Central memory CD4-positive, alpha-beta T cell (primary cell): ENCODE results near the gene FOXP1.
"Not testable (repeated sequence)": the region's sequence is repeated elsewhere in the genome, so short reads cannot be mapped to it uniquely, and the experiment has no call there.

Experiments
- DNase-seq: peaks from one replicate; pipeline ENCODE4 v3.0.0; 2022

FOXP1 gene

DNA sequence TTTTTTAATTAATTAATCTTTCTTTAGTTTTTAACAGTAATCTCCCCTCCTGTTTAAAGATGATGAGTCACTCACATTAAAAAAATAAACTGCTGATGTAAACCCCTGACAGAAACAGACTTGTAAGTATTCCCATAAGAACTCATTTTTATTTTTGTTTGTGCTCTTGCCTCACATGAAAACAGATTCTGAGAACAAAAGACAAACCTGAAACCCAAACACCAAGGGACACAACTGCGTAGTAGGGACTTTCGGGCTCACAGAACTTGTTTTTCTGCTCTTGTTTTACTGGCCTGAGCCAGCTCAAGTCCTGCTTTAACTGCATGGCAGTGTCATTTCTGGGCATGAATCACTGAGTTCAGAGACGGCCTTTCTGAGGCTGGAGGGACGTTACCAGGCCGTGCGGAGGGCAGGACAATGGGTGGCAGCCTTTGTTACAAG lies 600.8 kb downstream of the FOXP1 start:
- no peak for DNase-seq

DNA sequence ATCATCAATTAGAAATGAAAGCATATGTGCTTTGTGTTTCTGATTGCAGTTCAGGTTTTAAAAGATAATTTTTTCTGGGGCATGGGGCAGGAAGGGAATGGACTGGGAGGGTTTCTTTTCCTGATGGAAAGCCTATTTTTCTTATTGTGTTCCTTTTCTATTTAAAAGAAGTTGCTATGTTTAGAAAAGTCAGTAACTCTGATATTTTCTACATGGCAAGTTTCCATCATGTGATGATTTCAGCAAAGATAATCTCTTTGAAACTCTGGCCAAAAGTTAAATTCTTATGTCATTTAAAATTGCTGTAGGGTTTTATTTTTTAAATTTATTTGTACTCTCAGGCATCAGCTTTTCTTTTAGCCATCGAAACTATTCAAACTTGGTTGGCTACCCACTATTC lies 601.2 kb downstream of the FOXP1 start:
- no peak for DNase-seq

DNA sequence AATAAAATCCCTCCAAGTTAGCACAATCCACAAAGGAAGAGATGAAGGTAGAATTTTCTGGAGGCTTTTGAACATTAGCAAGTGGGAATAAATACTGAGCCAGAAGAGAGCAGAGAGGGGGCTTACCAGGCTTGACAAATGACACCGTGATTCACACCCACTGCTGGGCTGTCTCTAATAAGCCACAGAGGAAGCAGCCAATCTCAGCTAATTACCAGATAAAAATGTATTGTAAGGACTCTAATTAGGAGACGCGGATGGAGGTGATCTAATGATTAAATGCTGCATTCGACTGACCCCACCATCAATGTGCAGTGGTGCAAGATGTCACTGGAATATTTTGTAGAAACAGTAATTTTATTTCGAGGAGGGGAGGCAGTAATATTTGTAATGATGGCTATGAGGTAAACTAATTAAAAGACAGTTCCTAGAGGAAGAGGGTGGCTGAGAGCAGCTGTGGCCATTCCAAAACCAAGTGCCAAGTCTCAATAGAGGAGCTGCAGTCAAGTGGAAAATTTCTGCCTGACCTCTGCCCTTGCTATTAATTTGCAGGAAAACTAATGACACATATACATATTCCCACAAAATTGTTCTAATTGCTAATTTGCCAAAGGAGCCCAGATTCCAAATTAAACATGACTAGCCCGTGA lies 602.2 kb downstream of the FOXP1 start:
- DNase-seq = no peak

DNA sequence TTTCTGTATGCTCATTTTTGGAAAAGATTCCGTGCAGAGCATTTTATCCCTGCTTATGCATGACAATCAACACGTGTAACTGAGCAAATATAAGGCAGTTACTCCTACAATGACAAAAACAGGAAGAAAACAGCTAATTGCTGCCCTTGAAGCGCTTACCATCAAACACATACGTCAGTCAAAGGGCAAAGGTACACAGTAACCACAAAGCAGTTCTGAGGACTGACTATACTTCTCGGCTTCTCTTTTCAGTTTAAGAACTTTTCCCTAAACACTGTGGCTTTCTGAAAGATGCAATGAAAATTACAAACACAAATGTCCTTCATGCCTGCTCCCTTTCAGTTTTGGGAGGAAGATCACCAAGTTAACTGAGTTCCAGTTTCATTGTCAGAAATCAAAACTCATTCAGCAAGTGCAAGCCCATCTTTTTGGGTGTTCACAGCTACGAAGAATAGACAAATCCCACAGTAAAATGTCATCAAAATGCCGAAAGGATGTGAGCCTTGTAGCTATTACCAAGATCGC lies 602.8 kb downstream of the FOXP1 start:
- DNase-seq = peak; percentile 24

DNA sequence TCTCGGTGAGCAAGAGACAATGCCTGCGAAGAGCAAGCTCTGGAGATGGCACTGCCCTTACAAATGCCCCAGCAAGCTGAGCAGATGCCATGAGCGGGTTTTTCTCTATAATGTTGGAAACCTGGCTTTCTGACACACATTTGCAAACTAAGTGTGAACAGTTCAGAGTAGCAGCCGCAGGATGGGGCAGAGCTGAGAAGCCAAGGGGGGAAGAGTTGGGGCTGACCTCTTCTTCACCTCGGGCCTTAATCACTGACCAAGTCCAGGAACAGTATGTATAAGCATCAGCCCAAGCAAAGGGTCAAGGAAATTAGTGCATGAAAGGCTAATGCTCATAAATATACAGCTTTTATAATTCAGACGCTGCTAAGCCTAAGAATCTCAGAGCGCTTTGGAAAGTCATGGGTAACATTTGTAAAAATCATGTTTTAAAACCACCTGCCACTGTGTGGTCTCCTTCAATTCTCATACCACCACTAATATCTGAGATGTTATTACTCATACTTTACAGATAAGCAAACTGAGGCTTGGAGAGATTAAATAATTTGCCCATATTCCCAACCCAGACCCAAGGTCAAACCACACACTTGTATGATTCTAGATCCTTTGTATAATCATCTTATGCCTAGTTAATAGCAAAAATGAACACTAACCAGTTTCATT lies 603.4 kb downstream of the FOXP1 start:
- no peak for DNase-seq

DNA sequence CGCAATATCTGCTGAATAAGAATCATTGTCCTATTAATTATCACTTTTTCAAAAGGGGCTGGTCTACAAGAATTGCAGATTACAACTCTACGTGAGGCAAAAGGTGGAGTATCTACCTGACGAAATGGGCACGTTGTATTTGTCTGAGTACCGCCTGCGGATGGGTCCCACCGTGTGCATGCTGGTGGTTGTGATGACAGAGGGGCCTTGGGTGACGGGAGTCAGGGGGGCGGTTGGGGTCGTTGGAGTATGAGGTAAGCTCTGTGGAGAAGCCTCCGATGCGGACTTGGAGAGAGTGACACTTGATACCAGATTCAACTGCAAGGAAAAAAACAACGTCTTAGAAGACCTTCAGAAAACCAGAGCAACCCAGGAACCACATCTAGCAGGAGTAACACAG lies 605.8 kb downstream of the FOXP1 start:
- DNase-seq = no peak

DNA sequence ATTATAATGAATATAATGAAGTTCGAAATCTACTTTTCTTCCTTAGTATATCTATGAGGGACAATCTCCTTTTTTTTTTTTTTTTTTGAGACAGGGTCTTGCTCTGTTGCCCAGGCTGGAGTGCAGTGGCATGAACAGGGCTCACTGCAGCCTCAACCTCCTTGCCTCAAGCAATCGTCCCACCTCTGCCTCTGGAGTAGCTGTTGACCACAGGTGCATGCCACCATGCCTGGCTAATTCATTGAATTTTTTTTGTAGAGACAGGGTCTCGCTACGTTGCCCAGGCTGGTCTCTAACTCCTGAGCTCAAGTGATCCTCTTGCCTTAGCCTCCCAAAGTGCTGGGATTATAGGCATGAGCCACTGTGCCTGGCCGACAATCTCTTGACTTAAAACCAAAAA lies 607.5 kb downstream of the FOXP1 start:
- not testable (repeated sequence) for DNase-seq

DNA sequence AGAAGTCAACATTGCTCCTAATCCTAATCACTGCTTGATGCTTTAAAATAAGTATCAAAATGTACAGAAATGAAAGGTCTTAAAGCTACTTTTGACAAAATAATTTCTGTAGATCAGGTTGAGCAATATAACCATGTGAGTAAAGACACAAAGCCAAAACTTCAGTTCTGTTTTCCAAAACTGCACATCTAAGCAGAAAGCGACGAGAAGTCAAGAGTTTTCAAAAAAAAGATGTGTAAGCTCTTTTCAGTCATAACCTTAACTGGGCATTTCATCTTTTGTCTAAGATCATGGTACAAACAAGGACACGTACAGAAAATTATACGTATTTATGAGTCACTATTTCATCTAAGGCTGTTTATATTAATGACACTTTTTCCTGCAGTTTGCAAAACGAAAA lies 608.8 kb downstream of the FOXP1 start:
- DNase-seq = no peak

DNA sequence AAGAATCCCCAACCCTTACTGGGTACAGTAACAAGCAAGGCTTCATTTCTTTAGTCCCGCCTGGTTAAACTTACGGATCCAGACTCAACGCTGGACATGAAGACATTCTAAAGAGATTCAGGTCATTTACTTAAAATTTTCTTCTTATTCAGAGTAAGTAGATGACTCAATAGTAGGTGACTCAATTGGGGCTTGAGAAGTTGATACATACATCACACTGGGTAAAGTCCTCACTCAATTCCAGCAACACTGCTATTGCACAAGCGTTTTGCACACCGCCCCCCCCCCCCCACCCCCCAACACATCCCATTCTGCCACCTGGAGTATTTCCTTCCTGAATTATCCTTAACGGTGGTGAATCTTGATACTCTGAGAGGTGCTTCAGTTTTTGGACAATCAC lies 610.0 kb downstream of the FOXP1 start:
- DNase-seq = no peak

DNA sequence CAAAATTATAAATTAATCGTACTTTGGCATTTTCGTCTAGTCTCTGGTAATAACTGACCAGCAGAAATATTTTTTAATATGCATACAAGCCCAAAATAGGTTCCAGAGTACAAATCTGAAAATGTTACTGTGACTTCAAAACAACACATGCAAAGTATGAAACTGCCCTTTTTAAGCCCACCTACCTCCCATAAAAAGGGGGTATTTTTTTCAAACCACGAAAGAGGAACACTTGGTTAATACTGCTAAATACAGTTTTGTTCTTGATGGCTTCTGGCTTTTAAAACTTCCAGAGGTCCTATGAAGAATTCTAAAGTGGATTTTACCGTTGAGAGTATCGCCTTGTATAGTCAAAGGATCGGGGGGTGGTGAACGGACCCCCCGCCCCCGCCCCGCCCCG lies 610.7 kb downstream of the FOXP1 start:
- DNase-seq = no peak

DNA sequence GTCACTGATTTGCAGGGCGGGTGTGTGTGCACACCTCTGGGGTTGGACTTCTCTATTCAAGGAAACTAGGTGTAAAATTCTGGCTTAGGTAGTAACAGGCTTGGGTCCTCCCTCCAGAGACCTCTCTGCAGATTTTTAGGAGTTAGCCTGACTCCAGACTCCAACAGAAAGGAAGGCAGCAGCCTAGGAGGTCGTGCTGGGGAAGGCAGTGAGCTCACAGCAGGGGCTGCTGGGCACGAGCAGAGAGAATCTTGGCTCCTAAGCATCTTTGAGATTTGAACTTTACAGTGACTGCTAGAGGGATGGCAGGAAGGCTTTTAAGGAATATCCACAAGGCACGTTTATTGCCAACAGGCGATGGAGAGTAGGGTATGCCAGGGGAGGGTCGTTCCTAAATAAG lies 612.6 kb downstream of the FOXP1 start:
- no peak for DNase-seq

DNA sequence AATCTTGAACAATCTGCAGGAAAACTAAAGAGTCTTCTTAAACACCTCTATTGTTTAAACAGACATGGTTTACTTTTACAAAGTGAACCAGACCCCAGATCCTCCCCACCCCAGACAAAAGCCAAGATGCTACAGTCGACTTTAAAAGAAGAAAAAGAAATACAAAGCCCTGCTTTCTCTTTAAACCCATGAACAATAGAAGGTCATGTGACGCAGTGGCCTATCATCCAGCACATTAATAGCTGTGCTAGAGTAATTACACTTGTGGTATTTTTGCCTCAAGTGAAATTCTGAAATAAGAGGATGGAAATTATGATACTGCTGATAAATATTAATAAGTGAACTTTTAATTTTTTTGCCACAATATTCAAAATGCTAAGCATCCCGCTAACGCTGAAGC lies 613.4 kb downstream of the FOXP1 start:
- DNase-seq = no peak

DNA sequence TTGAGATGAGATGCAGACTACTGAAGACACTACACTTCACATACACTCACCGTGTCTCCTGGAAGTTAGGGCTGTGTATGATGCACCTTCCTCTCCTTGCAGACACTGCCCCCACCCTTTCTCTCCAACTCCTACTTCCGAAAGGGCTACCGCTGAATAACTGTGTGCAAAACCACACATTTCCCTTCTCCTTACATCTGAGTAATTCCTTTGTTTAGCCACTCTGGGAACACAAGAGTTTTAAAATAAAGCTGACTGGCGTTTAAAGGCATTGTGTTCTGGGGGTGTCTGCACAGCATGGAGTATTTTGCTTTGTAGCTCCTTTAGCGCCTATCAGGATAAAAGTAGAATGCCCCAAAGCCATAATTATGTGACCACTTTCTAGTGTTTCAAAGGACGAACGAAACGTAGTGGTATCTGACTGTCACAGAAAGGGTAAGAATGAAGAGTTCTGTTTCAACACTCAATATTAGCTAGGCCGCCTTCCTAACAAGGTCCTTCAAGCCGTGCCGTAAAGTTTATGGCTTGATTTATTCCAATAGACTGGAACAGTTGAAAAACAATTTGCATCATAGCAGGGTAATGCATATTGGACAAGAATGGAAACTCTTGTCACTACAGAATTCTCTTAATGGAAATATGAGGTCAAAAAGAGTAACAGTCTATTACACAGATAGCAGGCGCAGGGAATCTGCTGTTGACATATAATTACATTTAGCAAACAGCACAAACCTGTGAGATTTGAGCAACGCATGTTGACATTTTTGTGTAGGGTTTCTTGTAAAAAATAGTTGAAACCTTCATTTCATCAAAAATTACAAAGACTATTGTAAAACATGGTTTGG lies 619.9 kb downstream of the FOXP1 start:
- no peak for DNase-seq

DNA sequence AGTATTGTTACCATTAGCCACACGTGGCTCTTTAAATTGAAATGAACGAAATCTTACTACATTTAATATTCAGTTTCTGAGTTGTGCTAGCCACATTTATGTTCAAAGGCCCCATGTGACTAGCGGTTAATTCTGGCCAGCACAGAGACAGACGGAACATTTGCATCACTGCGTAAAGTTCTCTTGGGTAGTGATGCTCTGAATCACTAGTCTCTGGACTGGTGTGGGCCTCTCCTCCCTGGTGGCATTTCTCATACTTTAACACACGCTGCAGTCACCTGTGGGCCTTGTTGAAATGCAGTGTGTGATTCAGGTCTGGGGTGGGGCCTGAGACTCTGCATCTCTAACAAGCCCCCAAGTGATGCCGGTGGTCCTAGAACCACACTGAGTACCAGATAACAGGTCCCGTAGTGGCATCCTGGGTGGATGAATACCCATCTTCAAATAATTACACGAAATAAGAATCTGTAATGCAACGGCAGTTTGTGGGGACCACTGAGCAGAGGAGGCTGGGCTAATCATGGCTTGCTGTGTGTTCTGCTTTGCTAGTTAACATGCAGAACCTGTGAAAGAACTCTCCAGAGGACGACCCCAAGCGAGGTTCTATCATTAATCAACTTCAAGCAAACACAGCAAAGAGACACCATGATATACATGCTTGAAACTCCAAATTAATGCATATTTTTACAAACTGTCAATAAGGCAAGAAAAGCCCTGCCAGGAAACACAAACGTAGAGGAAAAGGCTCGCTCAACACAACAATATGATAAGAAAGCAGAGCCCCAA lies 623.8 kb downstream of the FOXP1 start:
- no peak for DNase-seq

DNA sequence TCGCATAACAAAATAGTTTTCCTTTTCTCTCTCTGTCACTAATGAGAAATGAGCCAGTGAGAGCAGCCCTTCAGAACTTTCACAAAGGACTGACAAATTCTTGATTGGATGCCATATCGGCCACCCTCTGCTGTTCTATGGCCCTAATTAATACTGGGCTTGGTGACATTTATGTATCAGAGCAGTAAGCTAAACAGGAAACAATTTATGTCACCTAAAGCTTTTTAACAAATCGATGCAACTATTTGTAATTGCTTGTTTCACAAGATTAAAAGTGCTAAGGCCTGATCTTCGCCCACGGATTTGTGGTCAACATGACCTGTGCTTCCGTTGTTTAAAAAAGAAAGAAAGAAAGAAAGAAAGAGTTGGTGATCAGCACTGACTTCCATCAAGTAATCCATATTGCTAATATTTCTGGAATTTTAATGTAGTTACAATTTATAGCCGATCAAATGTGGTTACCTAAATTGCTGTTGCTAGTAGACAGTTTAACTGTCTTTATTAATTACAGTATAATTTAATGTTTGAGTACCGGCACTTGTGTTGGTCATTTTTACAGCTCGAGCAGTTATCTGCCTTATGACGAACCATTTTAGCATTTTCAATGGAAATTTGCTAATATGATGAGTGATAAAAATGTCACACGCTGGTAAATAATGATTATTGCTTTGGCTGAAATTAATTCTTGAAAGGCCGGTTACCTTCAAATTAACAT lies 631.3 kb downstream of the FOXP1 start:
- no peak for DNase-seq

DNA sequence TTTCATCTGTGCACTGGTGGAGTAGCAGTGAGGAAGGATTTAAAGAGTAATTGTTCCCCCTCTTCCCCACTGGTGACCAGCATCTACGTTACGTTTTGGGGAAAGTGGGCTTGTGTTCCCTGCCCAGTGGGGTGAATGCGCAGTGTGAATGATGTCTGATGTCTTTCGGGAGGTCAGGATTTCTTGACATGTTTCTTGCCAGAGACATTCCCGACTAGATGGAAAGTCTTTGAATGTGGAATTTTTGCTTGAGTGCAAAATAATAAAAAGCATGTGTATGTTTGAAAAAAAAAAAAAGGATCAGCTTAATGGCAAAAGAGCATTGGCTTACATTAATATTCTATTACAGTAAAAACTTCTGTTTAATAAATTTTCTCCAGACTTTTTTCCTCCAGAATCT lies 632.2 kb downstream of the FOXP1 start:
- no peak for DNase-seq

DNA sequence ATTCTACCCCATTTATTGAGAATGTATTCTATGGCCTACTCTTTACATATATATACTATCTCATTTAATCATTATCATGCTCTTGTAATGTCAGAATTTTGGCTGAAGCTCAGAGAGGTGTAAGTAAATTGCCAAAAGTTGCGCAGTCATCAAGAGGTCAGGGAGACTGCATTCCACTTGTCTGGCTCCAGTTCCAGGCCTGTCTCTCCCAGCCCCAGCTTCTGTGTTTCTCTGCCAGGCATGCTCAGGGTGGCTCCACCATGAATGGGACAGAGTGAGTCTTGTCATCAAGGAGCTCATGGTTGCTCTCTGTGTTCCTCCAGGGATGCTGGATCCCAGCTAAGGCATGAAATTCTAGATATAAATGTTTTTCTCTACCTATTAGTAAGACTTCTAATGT lies 635.9 kb downstream of the FOXP1 start:
- no peak for DNase-seq

DNA sequence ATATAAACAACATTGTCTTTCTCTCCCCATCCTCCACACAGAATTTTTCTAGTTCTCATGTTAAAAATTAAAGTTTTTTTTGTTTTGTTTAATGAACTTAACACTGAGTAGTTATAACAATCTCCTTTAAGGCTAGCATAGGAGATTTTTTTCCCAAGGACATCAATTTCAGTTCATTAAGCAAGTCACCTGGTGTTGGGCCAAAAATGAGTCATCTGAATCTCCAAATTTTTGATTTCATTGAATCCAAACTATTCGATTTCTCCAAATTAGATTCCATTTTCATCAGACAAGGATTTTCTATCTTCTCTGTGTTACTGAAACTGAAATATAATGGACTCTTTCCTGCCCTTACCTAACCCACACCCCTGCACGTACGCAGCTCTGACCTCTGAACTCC lies 639.6 kb downstream of the FOXP1 start:
- no peak for DNase-seq

DNA sequence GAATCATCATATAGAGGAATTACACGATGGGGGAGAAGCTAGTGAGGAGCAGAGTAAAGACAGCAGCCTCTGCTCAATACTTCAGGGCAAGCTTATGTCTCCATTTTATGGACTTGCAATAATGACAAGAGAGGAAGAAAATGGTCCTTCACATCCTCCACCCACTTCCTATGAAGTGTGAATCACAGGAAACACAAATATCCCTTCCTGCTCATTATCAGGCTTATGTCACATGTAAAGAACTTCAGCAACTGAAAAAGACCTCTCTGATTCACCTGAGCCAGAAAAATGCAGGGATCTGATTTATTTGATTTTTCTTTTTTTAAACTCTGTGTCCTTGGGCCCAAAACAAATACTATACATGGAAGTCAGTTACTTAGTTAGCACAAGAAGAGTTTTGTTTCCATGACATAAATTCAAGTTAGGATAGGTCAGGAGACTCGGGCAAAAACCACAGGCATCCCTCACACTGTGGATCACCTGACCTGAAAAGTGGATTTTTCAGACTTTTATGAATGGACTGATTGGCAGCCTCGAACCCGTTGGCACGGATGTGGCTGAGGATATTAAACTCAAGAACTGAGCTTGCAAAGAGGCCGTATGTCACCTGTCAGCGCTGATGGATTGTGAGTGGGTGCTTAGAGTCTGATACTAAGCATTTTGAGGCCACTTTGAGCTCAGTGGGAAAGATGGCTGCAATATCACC lies 650.3 kb downstream of the FOXP1 start:
- DNase-seq = no peak

DNA sequence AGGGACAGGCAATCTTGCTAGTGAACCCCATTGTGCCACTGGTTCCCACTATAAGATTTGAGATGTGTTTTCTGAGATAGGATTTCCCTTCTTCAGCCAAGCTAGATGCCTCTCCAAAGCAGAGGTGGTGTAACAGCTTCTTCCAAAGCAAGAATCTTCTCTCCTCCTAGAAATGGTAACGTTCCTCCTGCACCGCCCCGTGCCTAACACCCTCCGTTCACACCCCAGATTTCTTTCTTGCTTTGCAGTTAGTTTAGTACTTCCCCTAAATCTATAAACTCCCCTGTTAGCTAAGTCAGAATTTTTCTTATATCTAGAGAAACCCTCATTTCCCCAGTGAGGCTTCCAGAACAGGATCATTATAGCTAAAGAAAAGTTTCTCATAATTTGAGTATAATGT lies 653.5 kb downstream of the FOXP1 start:
- DNase-seq = no peak

DNA sequence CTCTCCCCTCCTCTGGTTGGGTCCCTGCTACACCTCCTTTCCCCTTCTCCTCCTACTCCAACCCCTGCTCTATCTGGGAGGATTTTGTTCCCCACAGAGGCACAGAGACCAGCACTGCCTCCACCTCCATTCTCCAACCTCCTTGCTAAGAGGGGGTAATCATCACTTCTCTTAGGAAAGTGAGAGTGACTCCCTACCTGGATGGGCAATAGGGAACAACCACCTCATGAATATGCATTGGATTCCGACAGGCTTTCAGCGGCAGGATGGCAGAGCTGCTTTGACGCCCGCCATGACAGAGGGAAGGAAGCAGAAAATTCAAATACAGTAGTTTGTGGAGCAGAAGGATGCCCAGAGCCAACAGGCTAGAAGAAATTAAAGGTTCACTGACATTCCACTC lies 656.3 kb downstream of the FOXP1 start:
- DNase-seq = no peak

DNA sequence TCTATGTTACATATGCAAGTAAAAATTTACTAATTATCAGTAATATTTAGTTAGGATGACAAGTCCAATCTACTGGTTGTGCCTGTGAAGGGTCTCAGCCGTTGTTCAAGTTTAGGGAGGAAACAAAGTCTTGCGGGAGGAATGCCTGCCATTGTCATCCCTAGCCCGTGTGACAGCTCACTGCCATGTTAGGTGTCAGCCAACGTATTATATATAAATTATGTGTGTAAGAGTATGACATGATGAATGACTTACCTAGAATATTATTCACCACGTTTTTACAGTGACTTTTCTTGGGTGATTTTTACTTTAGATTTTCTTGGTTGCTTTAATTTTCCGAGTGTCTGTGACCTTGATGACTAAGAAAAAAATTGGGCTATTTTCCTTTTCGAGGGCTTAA lies 656.7 kb downstream of the FOXP1 start:
- DNase-seq = no peak
